Measurements from ENCODE around the gene SSBP4.

GRCh38 chr19:18450021-18450930, 31.1 kb downstream of the SSBP4 start:
- TF ChIP-seq CTCF (IDR thresholded peaks at IDR 0.05 in 2 of 3, conservative IDR thresholded peaks at IDR 0.05 in 1 of 3; ENCODE audit: borderline replicate concordance in 1 of 3, insufficient read depth in 1 of 3, low read depth in 2 of 3, low read length in 2 of 3) (no peak), JUND (IDR thresholded peaks at IDR 0.05) (no peak), POLR2AphosphoS5 (IDR thresholded peaks at IDR 0.05; ENCODE audit: low read depth, low read length) (no peak), RAD21 (IDR thresholded peaks at IDR 0.05; ENCODE audit: low read depth) (no peak), EZH2 (IDR thresholded peaks at IDR 0.05) (no peak), YY1 (IDR thresholded peaks at IDR 0.05; ENCODE audit: extremely low read depth, insufficient replicate concordance, low read depth, low read length) (no peak), REST (IDR thresholded peaks at IDR 0.05; ENCODE audit: low read depth) (no peak)

Measured in HCT116 (cell line).